Ishikawa (cell line): ENCODE results near the gene NTRK1.

Source experiments
- TAF1 ChIP-seq: IDR thresholded peaks from 2 replicates; pipeline ENCODE4 v1.6.1; 2012; ENCODE audit warnings: low read depth, mild to moderate bottlenecking
- USF1 ChIP-seq: IDR thresholded peaks from 2 replicates; pipeline ENCODE4 v1.6.1; 2012
- YY1 ChIP-seq: IDR thresholded peaks from 2 replicates; pipeline ENCODE4 v1.6.1; 2012; ENCODE audit warnings: low read depth

GRCh38 chr1:156923670-156924477 lies 63.2 kb downstream of the NTRK1 start:
- TF ChIP-seq USF1 (no peak), TAF1 (no peak), YY1 (no peak)
